Mucosa of descending colon (tissue), 3 donors: ENCODE results near the gene EEF1G. TPM values are rescaled to one million over a fixed set of nuclear protein-coding genes. Genes with fewer than 3 reads are reported as not detected.
A peak's percentile ranks its signal among the peaks of the same experiment; 100 is the strongest.

Experiments
- ATAC-seq: fragments of 200-7000 bp; cut with Tn5 transposase; one replicate; pipeline ENCODE4 v1.9.1; 2020; ENCODE audit warnings: mild to moderate bottlenecking, moderate library complexity
- DNase-seq, 3 donors: peaks; one replicate each; pipeline ENCODE4 v3.0.0-alpha.2; 2020
- H3K36me3 ChIP-seq: fragments of 200-600 bp; one replicate; pipeline ENCODE4 v1.8.0; 2021; ENCODE audit warnings: low read depth, mild to moderate bottlenecking
- H3K4me1 ChIP-seq: fragments of 200-600 bp; one replicate; pipeline ENCODE4 v1.8.0; 2021; ENCODE audit warnings: low read depth, mild to moderate bottlenecking
- H3K4me3 ChIP-seq: fragments of 200-600 bp; one replicate; pipeline ENCODE4 v1.8.0; 2021; ENCODE audit warnings: mild to moderate bottlenecking
- H3K9me3 ChIP-seq: fragments of 200-600 bp; one replicate; pipeline ENCODE4 v1.8.0; 2021; ENCODE audit warnings: mild to moderate bottlenecking
- intact Hi-C, 2 donors: fragments of 100-400 bp; cut with DNase I in 1 of 2; cut with micrococcal nuclease in 1 of 2; formaldehyde crosslinking; loops; one replicate each; pipeline versions ENCODE4 v1.11.0 to v1.11.1; 2022; cut with DNase I, micrococcal nuclease
- total RNA-seq, 3 donors: library from RNA; stranded (reverse); fragmentation: NEBNext Ultra II Directional in 2 of 3; extraction: Animal tissue kit (Norgen Biotek cat#: 25700) in 2 of 3; gene quantifications; one replicate each; pipeline versions ENCODE4 v1.2.1 to v1.2.4, GENCODE V29; 2021 to 2023
- TF ChIP-seq, protein P1 (sequence below): fragments of 200-600 bp; IDR thresholded peaks from one replicate; pipeline ENCODE4 v1.8.0; 2022; ENCODE audit warnings: antibody characterized with exemption, mild to moderate bottlenecking
- donor health status: DM: no; HTN: no; CAD: no; lungs with moderate emphysema.
- donor health status: DM: no; HTN: no; CAD: no.
- donor health status: DM: no; HTN: yes; CAD: no.

The EEF1G gene
- total RNA-seq, 3 donors from 2014 or later, result 1,059 to 1,365 (median 1,164) TPM

GRCh38 chr11:62540804-62541701, 32.6 kb downstream of the EEF1G start:
- ATAC-seq (no peak), DNase-seq (peak; percentile 53 to 72 (median 58))
- TF ChIP-seq, protein P1, sequence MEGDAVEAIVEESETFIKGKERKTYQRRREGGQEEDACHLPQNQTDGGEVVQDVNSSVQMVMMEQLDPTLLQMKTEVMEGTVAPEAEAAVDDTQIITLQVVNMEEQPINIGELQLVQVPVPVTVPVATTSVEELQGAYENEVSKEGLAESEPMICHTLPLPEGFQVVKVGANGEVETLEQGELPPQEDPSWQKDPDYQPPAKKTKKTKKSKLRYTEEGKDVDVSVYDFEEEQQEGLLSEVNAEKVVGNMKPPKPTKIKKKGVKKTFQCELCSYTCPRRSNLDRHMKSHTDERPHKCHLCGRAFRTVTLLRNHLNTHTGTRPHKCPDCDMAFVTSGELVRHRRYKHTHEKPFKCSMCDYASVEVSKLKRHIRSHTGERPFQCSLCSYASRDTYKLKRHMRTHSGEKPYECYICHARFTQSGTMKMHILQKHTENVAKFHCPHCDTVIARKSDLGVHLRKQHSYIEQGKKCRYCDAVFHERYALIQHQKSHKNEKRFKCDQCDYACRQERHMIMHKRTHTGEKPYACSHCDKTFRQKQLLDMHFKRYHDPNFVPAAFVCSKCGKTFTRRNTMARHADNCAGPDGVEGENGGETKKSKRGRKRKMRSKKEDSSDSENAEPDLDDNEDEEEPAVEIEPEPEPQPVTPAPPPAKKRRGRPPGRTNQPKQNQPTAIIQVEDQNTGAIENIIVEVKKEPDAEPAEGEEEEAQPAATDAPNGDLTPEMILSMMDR, result no peak
- no peaks in the 10 kb centered on the region for H3K36me3 ChIP-seq
- H3K9me3 ChIP-seq, result no peaks in the 10 kb centered on the region
- H3K4me3 ChIP-seq, result no peak overlapping the region
- H3K4me1 ChIP-seq, result peaks cover 74% of the 10 kb centered on the region
- intact Hi-C loops, result loop anchor here (5.0 to 10.0 kb wide), 4 partner anchors 34 to 146 kb away; no protein-coding TSS in a partner anchor

- intact Hi-C loops, result no loop called here
- Histone ChIP-seq H3K4me3 (no peak overlapping the region), H3K9me3 (no peaks in the 10 kb centered on the region), H3K4me1 (peaks cover 72% of the 10 kb centered on the region), H3K36me3 (no peaks in the 10 kb centered on the region)
- TF ChIP-seq, protein P1, result no peak
- DNase-seq (peak; percentile 55 to 88 (median 83)), ATAC-seq (peak; percentile 55)
Observed at GRCh38 chr11:62539238-62539925, 34.3 kb downstream of the EEF1G start.

GRCh38 chr11:62538470-62539237, 35.0 kb downstream of the EEF1G start:
- TF ChIP-seq, protein P1, result no peak
- intact Hi-C loops, result no loop called here
- peaks cover 65% of the 10 kb centered on the region for H3K4me1 ChIP-seq

DNA sequence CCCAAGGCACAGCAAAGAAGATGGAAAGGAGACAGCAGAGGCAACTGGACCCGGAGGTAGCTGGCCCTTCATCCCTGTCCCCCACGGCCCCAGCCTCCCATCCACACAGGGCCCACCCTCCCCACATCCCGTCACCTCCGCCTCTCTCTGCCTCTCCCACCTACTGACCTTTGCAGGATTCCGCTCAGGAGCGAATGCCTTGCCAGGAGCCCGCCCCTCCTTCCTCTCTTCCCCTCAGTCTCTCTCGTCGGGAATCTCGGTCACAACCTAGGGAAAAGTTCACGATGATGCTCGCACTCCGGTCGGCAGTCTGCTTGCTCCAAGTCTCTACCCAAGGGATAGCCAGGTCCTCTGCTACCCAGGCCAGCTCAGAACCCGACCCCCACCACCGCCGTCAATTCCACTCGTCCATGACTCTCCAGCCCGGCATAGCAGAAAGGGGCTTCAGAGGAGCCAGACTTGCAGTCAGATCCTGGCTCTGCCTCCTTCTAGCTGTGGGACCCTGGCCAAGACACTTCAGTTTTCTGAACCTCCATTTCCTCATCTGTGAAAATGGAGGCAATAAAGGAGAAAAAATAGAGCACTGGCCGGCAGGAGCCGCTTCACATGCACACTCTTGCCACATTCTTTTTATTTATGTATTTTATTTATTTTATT, 37.3 kb downstream of the EEF1G start:
- TF ChIP-seq, protein P1, result no peak
- intact Hi-C loops, result no loop called here
- H3K36me3 ChIP-seq, result no peaks in the 10 kb centered on the region
- ATAC-seq (no peak), DNase-seq (no peak)
- no peak overlapping the region for H3K4me3 ChIP-seq
- peaks cover 45% of the 10 kb centered on the region for H3K4me1 ChIP-seq
- no peaks in the 10 kb centered on the region for H3K9me3 ChIP-seq

More at GRCh38 chr11:62538470-62539237, 35.0 kb downstream of the EEF1G start:
- Histone ChIP-seq H3K9me3 (no peaks in the 10 kb centered on the region), H3K4me3 (no peak overlapping the region), H3K36me3 (no peaks in the 10 kb centered on the region)
- ATAC-seq, result peak; percentile 3
- peak in 1 of 3 donors; percentile 29 for DNase-seq

DNA sequence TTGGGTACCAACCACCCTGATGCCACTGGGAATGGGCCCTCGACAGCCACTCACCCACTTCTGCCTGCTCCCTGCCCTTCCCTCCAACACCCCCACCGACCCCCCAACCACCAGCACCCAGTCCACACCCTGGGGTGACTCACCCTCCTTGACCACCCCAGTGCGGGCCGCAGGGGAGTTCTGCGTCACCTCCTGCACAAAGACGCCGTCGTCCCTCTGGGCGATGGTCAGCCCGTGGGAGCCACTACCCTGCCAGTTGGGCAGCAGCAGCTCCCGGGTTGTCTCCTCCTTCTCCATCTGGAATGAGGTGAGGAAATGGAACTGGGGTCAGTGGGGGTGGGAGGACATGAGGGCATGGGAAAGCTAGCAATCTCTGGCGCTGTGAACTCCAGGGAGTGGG, 37.9 kb downstream of the EEF1G start:
- Histone ChIP-seq H3K36me3 (no peaks in the 10 kb centered on the region), H3K9me3 (no peaks in the 10 kb centered on the region), H3K4me3 (no peak overlapping the region), H3K4me1 (peaks cover 40% of the 10 kb centered on the region)
- intact Hi-C loops, result no loop called here
- TF ChIP-seq, protein P1, result no peak
- no peak for ATAC-seq
- no peak for DNase-seq
